ENCODE data around the gene CSNK1G2. TPM values are rescaled to one million over a fixed set of nuclear protein-coding genes. Genes with fewer than 3 reads are reported as not detected.
A peak's percentile ranks its signal among the peaks of the same experiment; 100 is the strongest.

Gene CSNK1G2
- total and polyA plus RNA-seq, 2 donors (not counting 1 experiment from before 2014, with no cell fraction given) = 154 to 288 TPM

DNA sequence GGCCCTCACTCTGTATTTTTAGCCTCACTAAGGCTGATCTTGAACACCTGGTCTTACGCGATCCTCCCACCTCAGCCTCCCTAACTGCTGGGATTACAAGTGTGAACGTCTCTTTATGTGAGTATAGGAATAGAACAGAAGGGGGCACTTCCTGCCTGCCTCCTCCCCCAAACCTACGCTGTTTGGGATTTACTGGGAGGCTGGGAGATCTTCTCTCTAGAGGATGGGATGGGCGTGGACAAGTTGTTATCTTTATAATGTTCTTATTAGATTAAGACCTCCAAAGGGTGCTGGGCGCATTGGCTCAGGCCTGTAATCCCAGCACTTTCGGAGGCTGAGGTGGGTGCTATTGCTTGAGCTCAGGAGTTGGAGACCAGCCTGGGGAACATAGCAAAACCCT lies 2.9 kb upstream of the CSNK1G2 start:
- Mint-ChIP-seq H3K27me3 (no peaks in the 10 kb centered on the region), H3K9me3 (ENCODE audit: insufficient read depth) (peaks cover 2% of the 10 kb centered on the region), H3K4me3 (no peak overlapping the region), H3K27ac (peak overlapping the region; percentile 65), H3K4me1 (peaks cover 39% of the 10 kb centered on the region)
- Histone ChIP-seq H4K20me1 (ENCODE audit: control insufficient read depth, insufficient read depth, low read length, poor library complexity, severe bottlenecking) (peaks cover 15% of the 10 kb centered on the region), H3K4me3 (ENCODE audit: control extremely low read depth in 1 of 5, extremely low read depth in 1 of 5, insufficient read depth in 1 of 5, low read depth in 2 of 5, low read length in 4 of 5) (no peak overlapping the region), H3K9ac (ENCODE audit: low read length) (no peak overlapping the region), H3K27me3 (replicated peaks in 1 of 4; ENCODE audit: control extremely low read depth in 1 of 4, control insufficient read depth in 3 of 4, insufficient read depth in 4 of 4, low read length in 3 of 4) (no peaks in the 10 kb centered on the region), H3K27ac (ENCODE audit: low read length in 2 of 2) (no peak overlapping the region), H3K79me2 (ENCODE audit: control insufficient read depth, insufficient read depth, low read length) (peaks cover 54% of the 10 kb centered on the region), H2AFZ (ENCODE audit: insufficient read depth, low read depth, low read length, poor library complexity, severe bottlenecking) (no peak overlapping the region), H3K4me1 (ENCODE audit: control insufficient read depth in 2 of 2, insufficient read depth in 2 of 2, low read length in 2 of 2) (peaks cover 29 to 46% of the 10 kb centered on the region in 2 donors), H3K9me3 (ENCODE audit: control extremely low read depth in 1 of 3, control insufficient read depth in 2 of 3, insufficient read depth in 1 of 3, low read length in 2 of 3) (peaks cover 0 to 15% (median 3%) of the 10 kb centered on the region in 3 donors), H3K36me3 (replicated peaks in 1 of 2; ENCODE audit: control extremely low read depth in 1 of 2, control insufficient read depth in 1 of 2, extremely low read depth in 1 of 2, insufficient read depth in 2 of 2, low read length in 1 of 2) (peaks cover 0 to 4% of the 10 kb centered on the region in 2 experiments), H3K4me2 (replicated peaks; ENCODE audit: low read depth, low read length, poor library complexity, severe bottlenecking) (no peak overlapping the region)
- intact Hi-C loops (cut with micrococcal nuclease) = no loop called here
- ChIA-PET CTCF (no interaction called here), POLR2A (no interaction called here)
- ATAC-seq (ENCODE audit: low read depth) (no peak), DNase-seq (no peak)
- WGBS (ENCODE audit: insufficient coverage) = 100% methylated on average over 2 of the region's 7 CpGs
- TF ChIP-seq EZH2 (IDR thresholded peaks at IDR 0.05; ENCODE audit: borderline replicate concordance, insufficient read depth, low read depth, low read length, poor library complexity, severe bottlenecking) = no peak
- TF ChIP-seq, protein P1, sequence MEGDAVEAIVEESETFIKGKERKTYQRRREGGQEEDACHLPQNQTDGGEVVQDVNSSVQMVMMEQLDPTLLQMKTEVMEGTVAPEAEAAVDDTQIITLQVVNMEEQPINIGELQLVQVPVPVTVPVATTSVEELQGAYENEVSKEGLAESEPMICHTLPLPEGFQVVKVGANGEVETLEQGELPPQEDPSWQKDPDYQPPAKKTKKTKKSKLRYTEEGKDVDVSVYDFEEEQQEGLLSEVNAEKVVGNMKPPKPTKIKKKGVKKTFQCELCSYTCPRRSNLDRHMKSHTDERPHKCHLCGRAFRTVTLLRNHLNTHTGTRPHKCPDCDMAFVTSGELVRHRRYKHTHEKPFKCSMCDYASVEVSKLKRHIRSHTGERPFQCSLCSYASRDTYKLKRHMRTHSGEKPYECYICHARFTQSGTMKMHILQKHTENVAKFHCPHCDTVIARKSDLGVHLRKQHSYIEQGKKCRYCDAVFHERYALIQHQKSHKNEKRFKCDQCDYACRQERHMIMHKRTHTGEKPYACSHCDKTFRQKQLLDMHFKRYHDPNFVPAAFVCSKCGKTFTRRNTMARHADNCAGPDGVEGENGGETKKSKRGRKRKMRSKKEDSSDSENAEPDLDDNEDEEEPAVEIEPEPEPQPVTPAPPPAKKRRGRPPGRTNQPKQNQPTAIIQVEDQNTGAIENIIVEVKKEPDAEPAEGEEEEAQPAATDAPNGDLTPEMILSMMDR (IDR thresholded peaks at IDR 0.05) = no peak

DNA sequence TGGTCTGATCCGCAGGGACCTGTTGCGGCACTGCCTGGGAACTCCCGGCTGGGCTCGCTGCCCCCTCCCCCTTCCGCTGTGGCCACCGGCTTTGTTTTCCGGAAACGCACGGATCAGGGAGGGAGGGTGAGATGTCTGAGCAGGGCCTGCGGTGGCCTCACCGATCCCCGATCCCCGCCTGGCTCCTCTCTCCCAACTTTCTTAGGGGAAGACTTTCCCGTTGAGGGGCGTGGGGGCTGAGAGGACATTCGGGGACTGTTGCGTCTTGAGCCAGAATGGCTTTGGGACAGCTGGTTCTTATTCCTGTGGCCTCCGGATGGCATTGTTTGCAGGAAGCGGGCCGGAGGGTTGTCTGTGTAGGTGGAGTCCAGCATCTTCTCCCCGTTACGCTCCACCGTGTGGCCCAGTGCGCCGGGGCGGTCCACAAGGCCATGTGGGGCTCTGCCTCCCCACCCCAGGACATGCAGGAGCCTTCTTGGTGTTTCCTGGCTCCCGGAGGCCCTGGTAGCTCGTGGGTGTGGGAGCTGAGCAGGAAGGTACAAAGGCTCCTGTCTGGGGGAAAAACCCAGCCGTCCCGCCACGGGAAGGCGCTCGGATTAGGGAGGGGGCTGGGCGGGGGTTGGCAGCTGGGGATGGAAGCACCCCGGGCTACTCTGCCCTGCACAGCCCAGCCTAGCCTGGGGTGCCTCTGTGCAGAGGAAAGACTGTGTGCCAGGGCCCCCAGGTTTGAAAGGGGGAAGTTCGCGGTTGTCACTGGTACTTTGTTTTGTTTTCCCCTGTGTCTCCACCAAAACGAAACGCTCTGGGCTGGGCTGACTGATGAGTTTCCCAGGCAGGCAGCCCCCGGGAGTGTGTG lies 1.3 kb downstream of the CSNK1G2 start:
- H3K4me1 ChIP-seq (ENCODE audit: control insufficient read depth in 2 of 2, insufficient read depth in 2 of 2, low read length in 2 of 2) = peaks cover 31 to 47% of the 10 kb centered on the region in 2 donors
- peak overlapping the region; percentile 28 for H2AFZ ChIP-seq (ENCODE audit: insufficient read depth, low read depth, low read length, poor library complexity, severe bottlenecking)
- H3K79me2 ChIP-seq (ENCODE audit: control insufficient read depth, insufficient read depth, low read length) = peaks cover 60% of the 10 kb centered on the region
- 1% methylated on average over 36 of the region's 40 CpGs for WGBS (ENCODE audit: insufficient coverage)
- H3K36me3 ChIP-seq (replicated peaks in 1 of 2; ENCODE audit: control extremely low read depth in 1 of 2, control insufficient read depth in 1 of 2, extremely low read depth in 1 of 2, insufficient read depth in 2 of 2, low read length in 1 of 2) = peaks cover 0 to 5% of the 10 kb centered on the region in 2 experiments
- H3K27ac Mint-ChIP-seq = peak overlapping the region; percentile 98
- H3K9ac ChIP-seq (ENCODE audit: low read length) = peak overlapping the region; percentile 95
- H3K4me3 Mint-ChIP-seq = peak overlapping the region; percentile 98
- ATAC-seq (ENCODE audit: low read depth) = peak; percentile 53
- H3K9me3 ChIP-seq (ENCODE audit: control extremely low read depth in 1 of 3, control insufficient read depth in 2 of 3, insufficient read depth in 1 of 3, low read length in 2 of 3) = no peaks in the 10 kb centered on the region
- peak overlapping the region; percentile 90 to 99 for H3K27ac ChIP-seq (ENCODE audit: low read length in 2 of 2)
- peak overlapping the region; percentile 71 to 94 (median 83) for H3K4me3 ChIP-seq (ENCODE audit: control extremely low read depth in 1 of 5, extremely low read depth in 1 of 5, insufficient read depth in 1 of 5, low read depth in 2 of 5, low read length in 4 of 5)
- TF ChIP-seq, protein P1 (IDR thresholded peaks at IDR 0.05) = no peak
- no peak for TF ChIP-seq EZH2 (IDR thresholded peaks at IDR 0.05; ENCODE audit: borderline replicate concordance, insufficient read depth, low read depth, low read length, poor library complexity, severe bottlenecking)
- H3K4me1 Mint-ChIP-seq = peaks cover 39% of the 10 kb centered on the region
- H4K20me1 ChIP-seq (ENCODE audit: control insufficient read depth, insufficient read depth, low read length, poor library complexity, severe bottlenecking) = peaks cover 53% of the 10 kb centered on the region
- peak overlapping the region; percentile 93 for H3K4me2 ChIP-seq (replicated peaks; ENCODE audit: low read depth, low read length, poor library complexity, severe bottlenecking)
- DNase-seq = peak; percentile 87
- POLR2A ChIA-PET = interaction anchor here (0.5 to 2.0 kb wide), 22 partner anchors 13 to 1147 kb away, joined by 3 to 18 read pairs (median 6); no protein-coding TSS in a partner anchor
- intact Hi-C loops (cut with micrococcal nuclease) = loop anchor here (1.0 kb wide), 3 partner anchors 66 to 209 kb away; partner anchors contain the start of gene AP3D1
- H3K27me3 ChIP-seq (replicated peaks in 1 of 4; ENCODE audit: control extremely low read depth in 1 of 4, control insufficient read depth in 3 of 4, insufficient read depth in 4 of 4, low read length in 3 of 4) = no peaks in the 10 kb centered on the region
- no peaks in the 10 kb centered on the region for H3K9me3 Mint-ChIP-seq (ENCODE audit: insufficient read depth)
- H3K27me3 Mint-ChIP-seq = no peaks in the 10 kb centered on the region
- CTCF ChIA-PET = interaction anchor here (0.6 to 1.7 kb wide), 6 partner anchors 10 to 682 kb away, joined by 3 to 7 read pairs (median 4); no protein-coding TSS in a partner anchor
